OCI-LY7 (cell line): Measurements from ENCODE around the gene QDPR.

Experiments used
- EZH2phosphoT487 ChIP-seq: fragments of 200-600 bp; sonication (generic); IDR thresholded peaks from 2 replicates; pipeline ENCODE4 v1.6.1; 2018; ENCODE audit warnings: low read depth, borderline replicate concordance, mild to moderate bottlenecking, mixed run types, antibody characterized with exemption, low read length, moderate library complexity, mixed read lengths
- TF ChIP-seq, protein P1 (sequence below): fragments of 200-600 bp; sonication (generic); conservative IDR thresholded peaks from 2 replicates; pipeline ENCODE4 v1.5.1; 2014; ENCODE audit warnings: mild to moderate bottlenecking, antibody characterized with exemption, low read length, moderate library complexity, mixed read lengths

DNA sequence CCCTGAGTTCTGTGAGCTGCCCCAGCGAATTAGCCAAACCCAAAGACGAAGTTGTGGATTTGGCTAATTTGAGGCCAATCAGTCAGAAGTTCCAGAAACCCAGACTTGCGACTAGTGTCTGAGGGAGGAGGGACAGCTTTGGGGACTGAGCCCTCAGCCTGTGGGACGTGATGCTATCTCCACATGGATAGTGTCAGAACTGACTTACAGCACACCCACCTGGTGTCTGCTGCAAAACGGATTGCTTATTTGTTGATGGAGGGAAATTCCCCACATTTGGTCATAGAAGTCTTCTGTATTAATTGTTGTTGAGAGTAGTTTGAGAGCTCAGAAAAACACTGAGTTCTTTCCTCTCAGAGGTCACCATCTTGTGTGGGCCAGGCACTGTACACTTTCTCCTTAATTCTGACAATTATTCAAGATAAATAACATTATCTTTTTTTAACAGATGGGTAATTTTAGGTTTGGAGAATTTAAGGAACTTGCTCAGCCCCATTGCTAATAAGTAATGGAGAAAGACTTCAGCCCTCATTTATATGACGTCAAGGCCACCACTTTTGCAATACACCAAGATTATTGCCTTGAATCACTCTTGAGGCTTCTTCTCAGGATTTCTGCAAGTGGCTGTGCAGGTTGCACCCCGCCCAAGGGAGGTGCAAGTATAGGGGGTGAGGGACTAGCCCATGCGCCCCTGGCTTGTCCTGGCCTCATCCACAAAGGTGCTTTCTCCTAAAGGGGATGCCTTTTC is 19.8 kb upstream of the QDPR start:
- TF ChIP-seq, protein P1, sequence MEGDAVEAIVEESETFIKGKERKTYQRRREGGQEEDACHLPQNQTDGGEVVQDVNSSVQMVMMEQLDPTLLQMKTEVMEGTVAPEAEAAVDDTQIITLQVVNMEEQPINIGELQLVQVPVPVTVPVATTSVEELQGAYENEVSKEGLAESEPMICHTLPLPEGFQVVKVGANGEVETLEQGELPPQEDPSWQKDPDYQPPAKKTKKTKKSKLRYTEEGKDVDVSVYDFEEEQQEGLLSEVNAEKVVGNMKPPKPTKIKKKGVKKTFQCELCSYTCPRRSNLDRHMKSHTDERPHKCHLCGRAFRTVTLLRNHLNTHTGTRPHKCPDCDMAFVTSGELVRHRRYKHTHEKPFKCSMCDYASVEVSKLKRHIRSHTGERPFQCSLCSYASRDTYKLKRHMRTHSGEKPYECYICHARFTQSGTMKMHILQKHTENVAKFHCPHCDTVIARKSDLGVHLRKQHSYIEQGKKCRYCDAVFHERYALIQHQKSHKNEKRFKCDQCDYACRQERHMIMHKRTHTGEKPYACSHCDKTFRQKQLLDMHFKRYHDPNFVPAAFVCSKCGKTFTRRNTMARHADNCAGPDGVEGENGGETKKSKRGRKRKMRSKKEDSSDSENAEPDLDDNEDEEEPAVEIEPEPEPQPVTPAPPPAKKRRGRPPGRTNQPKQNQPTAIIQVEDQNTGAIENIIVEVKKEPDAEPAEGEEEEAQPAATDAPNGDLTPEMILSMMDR: no peak
- no peak for TF ChIP-seq EZH2phosphoT487
